Breast epithelium (tissue), 4 donors: ENCODE results near the gene C2orf68. TPM values are rescaled to one million over a fixed set of nuclear protein-coding genes. Genes with fewer than 3 reads are reported as not detected.
"Not testable (repeated sequence)": the region's sequence is repeated elsewhere in the genome, so short reads cannot be mapped to it uniquely, and the experiment has no call there.

Experiments
- DNase-seq, 2 donors: peaks; one replicate each; pipeline ENCODE4 v3.0.0-alpha.2; 2019; ENCODE audit warnings: low spot score in 2 of 2
- H3K27ac ChIP-seq, 2 donors: fragments of 200-600 bp; sonication (generic) in 1 of 2; one replicate each; pipeline ENCODE4 v1.5.1; 2016 to 2019; ENCODE audit warnings: mild to moderate bottlenecking in 1 of 2
- H3K27me3 ChIP-seq, 2 donors: fragments of 200-600 bp; sonication (generic) in 1 of 2; one replicate each; pipeline versions ENCODE4 v1.5.1 to v1.6.0; 2017 to 2019; ENCODE audit warnings: control low read depth in 1 of 2, mild to moderate bottlenecking in 1 of 2
- H3K36me3 ChIP-seq: fragments of 200-600 bp; one replicate; pipeline ENCODE4 v1.5.1; 2019
- H3K4me1 ChIP-seq, 2 donors: fragments of 200-600 bp; sonication (generic); one replicate each; pipeline ENCODE4 v1.5.1; 2016 to 2019; ENCODE audit warnings: control low read depth in 1 of 2
- H3K4me3 ChIP-seq, 3 donors: fragments of 200-600 bp; sonication (generic); 1 replicate in 2 of 3; 2 replicates in 1 of 3; pipeline ENCODE4 v1.5.1; 2016 to 2019; ENCODE audit warnings: mild to moderate bottlenecking in 3 of 3, moderate library complexity in 2 of 3
- H3K9me3 ChIP-seq, 2 donors: fragments of 200-600 bp; sonication (generic) in 1 of 2; one replicate each; pipeline ENCODE4 v1.5.1; 2016 to 2019; ENCODE audit warnings: control low read depth in 1 of 2
- CTCF ChIP-seq, 3 donors: fragments of 450-650 bp; IDR thresholded peaks; one replicate each; pipeline ENCODE4 v1.5.1; 2016 to 2017; ENCODE audit warnings: antibody characterized with exemption in 3 of 3, mild to moderate bottlenecking in 3 of 3, moderate library complexity in 3 of 3
- POLR2A ChIP-seq: fragments of 450-650 bp; IDR thresholded peaks from one replicate; pipeline ENCODE4 v1.6.1; 2016; ENCODE audit warnings: antibody characterized with exemption, mild to moderate bottlenecking, moderate library complexity
- POLR2AphosphoS5 ChIP-seq, 3 donors: sonication (generic); formaldehyde crosslinking; IDR thresholded peaks; one replicate each; pipeline ENCODE4 v1.6.1; 2017; ENCODE audit warnings: antibody characterized with exemption in 3 of 3
- intact Hi-C: fragments of 100-400 bp; cut with DNase I; formaldehyde crosslinking; loops from one replicate; pipeline ENCODE4 v1.15.1; 2023; ENCODE audit warnings: low total_unique reads
- total RNA-seq, 3 donors: library from RNA; depleted of rRNA; stranded (reverse); fragments of >200 nt; gene quantifications; one replicate each; pipeline ENCODE4 v1.1.0, GENCODE V29; 2016

Gene C2orf68
- total RNA-seq, 3 donors from 2014 or later = 13.9 to 26.6 (median 16.1) TPM

- Histone ChIP-seq H3K27me3 (no peaks in the 10 kb centered on the region), H3K4me3 (peak overlapping the region; percentile 60 to 99 (median 86)), H3K9me3 (no peaks in the 10 kb centered on the region), H3K36me3 (no peaks in the 10 kb centered on the region), H3K27ac (peak overlapping the region; percentile 90 to 93), H3K4me1 (peaks cover 14 to 43% of the 10 kb centered on the region in 2 donors)
- TF ChIP-seq POLR2A (no peak), CTCF (IDR thresholded peaks at IDR 0.05) (no peak), POLR2AphosphoS5 (IDR thresholded peaks at IDR 0.05) (no peak)
- no peak for DNase-seq
- intact Hi-C loops = no loop called here
These were observed 17.1 kb downstream of the C2orf68 start for GRCh38 chr2:85594715-85595300.

- Histone ChIP-seq H3K9me3 (no peaks in the 10 kb centered on the region), H3K36me3 (no peaks in the 10 kb centered on the region), H3K4me3 (no peak overlapping the region), H3K27me3 (no peaks in the 10 kb centered on the region), H3K4me1 (peaks cover 16 to 43% of the 10 kb centered on the region in 2 donors), H3K27ac (peak overlapping the region in 1 of 2 donors; percentile 19)
- no peak for DNase-seq
- intact Hi-C loops = no loop called here
- TF ChIP-seq POLR2A = no peak
- TF ChIP-seq CTCF (IDR thresholded peaks at IDR 0.05) = no peak
- no peak for TF ChIP-seq POLR2AphosphoS5 (IDR thresholded peaks at IDR 0.05)
These were observed 18.8 kb downstream of the C2orf68 start for GRCh38 chr2:85593023-85593422.

- H3K27ac ChIP-seq = peak overlapping the region; percentile 86 to 91
- intact Hi-C loops, H3K27me3 ChIP-seq: not testable (repeated sequence)
These were observed 19.6 kb downstream of the C2orf68 start for GRCh38 chr2:85592299-85592698.

GRCh38 chr2:85591563-85591962 lies 20.3 kb downstream of the C2orf68 start:
- H3K4me1 ChIP-seq = peaks cover 13 to 34% of the 10 kb centered on the region in 2 donors
- no peak overlapping the region for H3K4me3 ChIP-seq
- no peaks in the 10 kb centered on the region for H3K9me3 ChIP-seq
- H3K27ac ChIP-seq = peak overlapping the region; percentile 86 to 91
- TF ChIP-seq CTCF (IDR thresholded peaks at IDR 0.05) = no peak
- no peak for TF ChIP-seq POLR2AphosphoS5 (IDR thresholded peaks at IDR 0.05)
- no peak for TF ChIP-seq POLR2A
- H3K27me3 ChIP-seq = no peaks in the 10 kb centered on the region
- no peaks in the 10 kb centered on the region for H3K36me3 ChIP-seq
- intact Hi-C loops = no loop called here
- DNase-seq = no peak

More at GRCh38 chr2:85592299-85592698, 19.6 kb downstream of the C2orf68 start:
- H3K36me3 ChIP-seq, DNase-seq, H3K4me3 ChIP-seq, H3K9me3 ChIP-seq: not testable (repeated sequence)
- peaks cover 16 to 42% of the 10 kb centered on the region in 2 donors for H3K4me1 ChIP-seq

GRCh38 chr2:85590950-85591349 lies 20.9 kb downstream of the C2orf68 start:
- Histone ChIP-seq H3K27me3 (no peaks in the 10 kb centered on the region), H3K36me3 (no peaks in the 10 kb centered on the region), H3K4me3 (no peak overlapping the region), H3K9me3 (no peaks in the 10 kb centered on the region), H3K4me1 (peaks cover 8 to 31% of the 10 kb centered on the region in 2 donors), H3K27ac (peak overlapping the region; percentile 86 to 91)
- DNase-seq = no peak
- intact Hi-C loops = no loop called here
- no peak for TF ChIP-seq CTCF (IDR thresholded peaks at IDR 0.05)
- no peak for TF ChIP-seq POLR2A
- no peak for TF ChIP-seq POLR2AphosphoS5 (IDR thresholded peaks at IDR 0.05)
